SH-SY5Y (cell line): Measurements from ENCODE around the gene ATP2A1.

Experiments used
- GATA2 ChIP-seq: IDR thresholded peaks from 2 replicates; pipeline ENCODE4 v1.6.1; 2011; ENCODE audit warnings: mild to moderate bottlenecking, low read depth, low read length
- GATA3 ChIP-seq: IDR thresholded peaks from 2 replicates; pipeline ENCODE4 v1.6.1; 2011; ENCODE audit warnings: low read depth, mild to moderate bottlenecking, low read length, moderate library complexity

GRCh38 chr16:28938721-28939120, 60.4 kb downstream of the ATP2A1 start:
- TF ChIP-seq GATA3, result no peak
- no peak for TF ChIP-seq GATA2
